Bronchus fibroblast of lung (primary cell): ENCODE measurements around the gene TSACC. TPM values are rescaled to one million over a fixed set of nuclear protein-coding genes. Genes with fewer than 3 reads are reported as not detected.

Experiments
- total RNA-seq: library from RNA; depleted of rRNA; stranded (reverse); fragments of >200 nt; gene quantifications from 2 replicates; pipeline ENCODE4 v1.2.3, GENCODE V29; 2015

TSACC gene
- 0.15 and 2.2 TPM in 2 replicates for total RNA-seq

GRCh38 chr1:156338180-156338976 is at the start of gene TSACC, which contains the start of gene CCT3:
TSACC (plus strand) TSS chr1:156338526; CDS start chr1:156339758, 1,232 bp downstream.
CCT3 (minus strand) TSS chr1:156338292; CDS start chr1:156338184, 108 bp downstream.

DNA sequence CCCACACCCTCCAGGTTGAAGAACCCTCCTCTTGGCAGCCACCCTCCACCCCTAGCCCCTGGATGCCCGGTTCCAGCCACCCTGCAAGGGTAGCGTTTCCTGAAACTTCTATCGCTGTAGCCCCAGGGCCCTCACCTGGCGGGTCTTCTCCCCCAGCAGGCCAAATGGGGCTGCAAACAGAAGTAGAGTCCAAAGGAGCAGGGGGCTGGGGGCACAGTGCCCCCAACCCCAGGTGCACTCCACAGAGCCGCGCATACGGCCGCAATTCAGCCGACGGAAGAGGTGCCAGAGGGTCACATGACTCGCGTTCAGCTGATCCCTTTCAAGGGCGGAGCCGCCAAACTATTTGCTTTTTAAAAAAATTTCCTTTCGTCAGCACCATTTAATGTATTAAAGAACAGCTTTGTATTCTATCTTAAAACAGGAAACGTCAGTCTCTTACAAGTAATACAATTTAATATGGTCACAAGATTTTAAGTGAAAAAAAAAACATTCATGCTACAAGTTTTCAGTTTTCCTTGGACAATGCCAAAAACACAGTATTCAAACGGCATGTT is 42.9 kb upstream of the TSACC start, which contains the start of gene GLMP:
TSS of gene GLMP (minus strand) at position 289 of the 557 bp plus-strand sequence. CDS start at position 255, 34 bp downstream.

DNA sequence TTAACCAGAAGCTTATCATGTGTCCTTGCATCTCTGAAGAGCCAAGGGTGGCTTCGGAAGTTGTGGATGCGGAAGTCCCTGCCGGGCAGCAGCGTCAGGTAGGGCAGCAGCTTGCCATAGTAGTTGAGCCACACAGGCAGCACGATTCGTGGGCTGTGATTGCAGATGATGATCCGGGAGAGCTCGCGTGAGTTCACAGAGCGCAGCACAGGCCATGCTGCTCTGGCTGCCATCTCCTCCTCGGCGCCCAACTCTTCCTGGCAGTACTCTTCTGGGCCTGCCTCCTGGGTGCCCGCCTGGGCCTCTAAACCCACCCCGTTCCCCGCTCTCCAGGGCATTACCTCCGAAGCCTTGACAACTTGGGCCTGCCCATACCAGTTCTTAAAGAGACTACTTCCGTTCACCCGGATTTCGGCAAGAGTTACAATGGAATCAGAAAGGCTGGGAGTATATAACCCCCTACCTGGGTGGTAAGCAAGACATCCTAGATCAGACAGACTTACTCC is 39.4 kb upstream of the TSACC start, which contains the start of gene VHLL:
TSS of gene VHLL (minus strand) at position 456 of the 506 bp plus-strand sequence. CDS start at position 338, 118 bp downstream.

DNA sequence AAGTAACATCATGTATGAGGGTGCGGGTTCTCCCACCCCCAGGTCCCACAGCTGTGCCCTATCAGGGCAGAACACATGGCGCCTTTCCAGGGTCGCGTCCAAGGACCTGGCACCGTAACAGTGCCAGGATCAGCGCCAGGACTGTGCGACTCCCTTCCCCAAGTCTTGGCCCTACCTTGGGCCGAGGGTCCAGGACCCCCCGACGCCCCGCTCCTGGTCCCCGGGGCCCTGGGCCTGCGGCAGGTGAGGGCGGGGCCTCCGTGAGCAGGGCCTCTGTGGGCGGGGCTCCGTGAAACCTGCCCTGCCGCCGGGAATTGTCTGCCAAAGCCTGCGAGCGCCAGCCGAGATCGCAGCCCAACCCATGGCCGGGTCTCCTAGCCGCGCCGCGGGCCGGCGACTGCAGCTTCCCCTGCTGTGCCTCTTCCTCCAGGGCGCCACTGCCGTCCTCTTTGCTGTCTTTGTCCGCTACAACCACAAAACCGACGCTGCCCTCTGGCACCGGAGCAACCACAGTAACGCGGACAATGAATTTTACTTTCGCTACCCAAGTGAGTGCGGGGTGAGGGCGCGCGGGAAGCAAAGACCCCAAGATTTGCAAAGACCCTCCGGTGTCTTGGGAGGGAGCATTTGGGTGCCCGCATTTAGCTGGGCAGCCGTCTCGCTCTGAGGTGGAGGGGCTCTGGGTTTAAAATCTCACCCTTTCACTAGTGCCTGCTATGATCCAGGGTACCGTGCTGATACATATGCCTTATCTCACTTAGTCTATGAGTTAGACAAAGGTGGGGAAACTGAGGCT is 30.8 kb downstream of the TSACC start, which contains the start of gene RHBG:
TSS of gene RHBG (plus strand) at position 323 of the 796 bp plus-strand sequence. CDS start at position 362, 39 bp downstream.

Other genes starting within 250 kb of the TSACC start
- gene LMNA, start 223.8 kb upstream of the TSACC start, total RNA-seq: 888 and 901 TPM in 2 replicates
- gene SEMA4A, start 184.9 kb upstream of the TSACC start, total RNA-seq: 0.67 and 0.74 TPM in 2 replicates
- gene SLC25A44, start 144.4 kb upstream of the TSACC start, total RNA-seq: 10.1 and 11.0 TPM in 2 replicates
- gene PMF1, start 125.5 kb upstream of the TSACC start, total RNA-seq: 78.7 and 84.4 TPM in 2 replicates
- 0.59 TPM in 1 of 2 replicates, not detected in the other for gene BGLAP, start 96.3 kb upstream of the TSACC start, total RNA-seq
- gene PAQR6, start 90.5 kb upstream of the TSACC start, total RNA-seq: 0.15 and 0.34 TPM in 2 replicates
- 32.3 and 33.0 TPM in 2 replicates for gene SMG5, start 55.7 kb upstream of the TSACC start, total RNA-seq
- 1.8 and 2.5 TPM in 2 replicates for gene TMEM79, start 54.2 kb upstream of the TSACC start, total RNA-seq
- gene GLMP, start 42.8 kb upstream of the TSACC start, total RNA-seq: 70.2 and 73.5 TPM in 2 replicates
- gene VHLL, start 39.2 kb upstream of the TSACC start, total RNA-seq: not detected in 2 replicates
- 360 and 366 TPM in 2 replicates for gene CCT3, start 234 bp upstream of the TSACC start, total RNA-seq
- gene RHBG, start 30.7 kb downstream of the TSACC start, total RNA-seq: not detected in 2 replicates
- 11.4 and 18.0 TPM in 2 replicates for gene MEF2D, start 162.2 kb downstream of the TSACC start, total RNA-seq
- gene IQGAP3, start 234.0 kb downstream of the TSACC start, total RNA-seq: 48.9 and 50.9 TPM in 2 replicates
- gene TTC24, start 241.2 kb downstream of the TSACC start, total RNA-seq: not detected in 2 replicates